Heart left ventricle (tissue), 16 donors: ENCODE results near the gene KCNMA1. TPM values are rescaled to one million over a fixed set of nuclear protein-coding genes. Genes with fewer than 3 reads are reported as not detected.

Experiments
- ATAC-seq, 4 donors: fragments of 200-7000 bp; cut with Tn5 transposase; one replicate each; pipeline ENCODE4 v1.9.1; 2020 to 2022; ENCODE audit warnings: moderate library complexity in 4 of 4, mild to moderate bottlenecking in 3 of 4, moderate number of reproducible peaks in 1 of 4
- DNase-seq, 5 donors: peaks; one replicate each; pipeline ENCODE4 v3.0.0-alpha.2; 2020
- H3K27ac ChIP-seq, 12 donors: fragments of 200-600 bp; sonication (generic) in 4 of 12; one replicate each; pipeline versions ENCODE4 v1.5.0 to v1.8.0; 2016 to 2022; ENCODE audit warnings: mild to moderate bottlenecking in 2 of 12
- H3K27me3 ChIP-seq, 9 donors: fragments of 200-600 bp; sonication (generic) in 2 of 9; one replicate each; pipeline versions ENCODE4 v1.5.1 to v1.8.0; 2016 to 2022; ENCODE audit warnings: mild to moderate bottlenecking in 3 of 9
- H3K36me3 ChIP-seq, 9 donors: fragments of 200-600 bp; sonication (generic) in 2 of 9; one replicate each; pipeline versions ENCODE4 v1.5.0 to v1.8.0; 2018 to 2022; ENCODE audit warnings: mild to moderate bottlenecking in 2 of 9
- H3K4me1 ChIP-seq, 12 donors: fragments of 200-600 bp; sonication (generic) in 4 of 12; one replicate each; pipeline versions ENCODE4 v1.5.0 to v1.8.0; 2016 to 2022; ENCODE audit warnings: mild to moderate bottlenecking in 3 of 12
- H3K4me3 ChIP-seq, 12 donors: fragments of 200-600 bp; sonication (generic) in 4 of 12; one replicate each; pipeline versions ENCODE4 v1.5.0 to v1.8.0; 2017 to 2022; ENCODE audit warnings: mild to moderate bottlenecking in 9 of 12, moderate library complexity in 4 of 12
- H3K9me3 ChIP-seq, 12 donors: fragments of 200-600 bp; sonication (generic) in 4 of 12; one replicate each; pipeline versions ENCODE4 v1.5.0 to v1.8.0; 2016 to 2022; ENCODE audit warnings: mild to moderate bottlenecking in 1 of 12
- POLR2A ChIP-seq, 2 donors: fragments of 450-650 bp; IDR thresholded peaks; one replicate each; pipeline ENCODE4 v1.6.1; 2017; ENCODE audit warnings: antibody characterized with exemption in 2 of 2, mild to moderate bottlenecking in 2 of 2, moderate library complexity in 2 of 2
- WGBS, 4 donors: extraction: QIAGEN DNeasy Blood & Tissue Kit in 2 of 4; methylation state at CpG; one replicate each; pipeline versions ENCODE4 v1.1.5 to v1.1.7; 2013 to 2018; 5-methylcytosine and 5-hydroxymethylcytosine counted together
- intact Hi-C, 10 donors: fragments of 100-400 bp; cut with DNase I; formaldehyde crosslinking; loops; one replicate each; pipeline versions ENCODE4 v1.11.1 to v1.14.2; 2022
- polyA plus RNA-seq, 2 donors: library from polyadenylated mRNA; stranded (reverse); fragments of 200-250 nt; gene quantifications; one replicate each; pipeline ENCODE4 v1.2.3, GENCODE V29; 2013
- total RNA-seq, 9 donors: library from RNA; depleted of rRNA in 2 of 9; stranded (reverse); fragments of >200 nt in 2 of 9; fragmentation: NEBNext Ultra II Directional in 3 of 9; extraction: Animal tissue kit (Norgen Biotek cat#: 25700) in 3 of 9; gene quantifications; one replicate each; pipeline versions ENCODE4 v1.1.0 to v1.2.4, GENCODE V29; 2016 to 2023
- TF ChIP-seq, protein P1 (sequence below), 12 donors: fragments of 200-600 bp; sonication (generic) in 4 of 12; IDR thresholded peaks; one replicate each; pipeline versions ENCODE4 v1.5.0 to v1.8.0; 2018 to 2022; ENCODE audit warnings: antibody characterized with exemption in 12 of 12, mild to moderate bottlenecking in 5 of 12
- donor health status: ischemic (EF 13 %, LVEDD 7.1; RV severe dilation, severe dysfunction).
- donor health status: healthy with polysubstance abuse.
- donor health status: DM: no; HTN: yes; CAD: no.
- donor health status: DM: no; HTN: no; CAD: no.
- donor health status: ischemic (EF 25% LVEDD 6.9; RV normal size, moderate dysfunction).
- donor health status: ischemic (EF 25% LVEDD 5.7; RV mildly dilated, moderate dysfunction).
- donor health status: healthy.
- donor health status: DM: yes; HTN: yes; CAD: no.
- donor health status: ischemic (EF 35%, LVEDD 5.7; RV mildly dilated, moderate dysfunction).
- donor health status: nonischemic (EF 11% LVEDD 7.7; RV severe dilation, severe dysfunction).
- donor health status: DM: yes; HTN: yes; CAD: no.
- donor health status: PGD.
- donor health status: ischemic (EF 29% LVEDD 5.4; RV normal size, mild dysfunction).
- donor health status: nonischemic (EF 23%, LVEDD 6.1; RV moderate dilation, normal function).

Gene KCNMA1
- total and polyA plus RNA-seq, 11 donors, result 0.39 to 8.7 (median 1.7) TPM

DNA sequence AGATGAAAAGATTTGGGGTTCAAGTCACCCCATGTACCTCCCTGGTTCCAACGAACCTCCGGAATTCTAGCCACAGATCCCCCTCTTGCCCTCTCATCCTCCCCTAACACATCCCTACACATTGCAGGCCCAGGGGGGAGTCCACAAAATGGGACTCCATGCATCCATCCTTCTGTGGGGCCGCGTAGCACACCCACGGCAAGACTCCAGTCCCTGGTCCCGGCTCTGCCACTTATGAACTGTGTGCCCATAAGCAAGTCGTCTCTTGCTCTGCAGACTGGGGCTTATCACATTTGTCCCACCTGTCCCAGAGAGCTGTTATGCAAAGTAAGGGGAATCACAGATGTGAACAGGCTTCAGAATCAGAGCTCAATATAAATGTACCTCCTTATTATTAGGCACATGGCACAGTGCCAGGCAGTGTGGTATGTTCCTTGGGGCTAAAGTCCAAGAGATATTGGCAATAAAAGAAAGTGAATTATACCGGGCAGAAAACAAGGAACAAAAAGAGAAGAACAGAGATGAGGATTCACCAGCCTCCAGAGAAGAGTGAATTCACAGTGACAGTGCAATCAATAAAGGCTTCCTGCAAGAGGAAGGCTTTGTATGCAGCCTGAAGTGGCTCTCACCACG is 73.9 kb downstream of the KCNMA1 start:
- TF ChIP-seq, protein P1, sequence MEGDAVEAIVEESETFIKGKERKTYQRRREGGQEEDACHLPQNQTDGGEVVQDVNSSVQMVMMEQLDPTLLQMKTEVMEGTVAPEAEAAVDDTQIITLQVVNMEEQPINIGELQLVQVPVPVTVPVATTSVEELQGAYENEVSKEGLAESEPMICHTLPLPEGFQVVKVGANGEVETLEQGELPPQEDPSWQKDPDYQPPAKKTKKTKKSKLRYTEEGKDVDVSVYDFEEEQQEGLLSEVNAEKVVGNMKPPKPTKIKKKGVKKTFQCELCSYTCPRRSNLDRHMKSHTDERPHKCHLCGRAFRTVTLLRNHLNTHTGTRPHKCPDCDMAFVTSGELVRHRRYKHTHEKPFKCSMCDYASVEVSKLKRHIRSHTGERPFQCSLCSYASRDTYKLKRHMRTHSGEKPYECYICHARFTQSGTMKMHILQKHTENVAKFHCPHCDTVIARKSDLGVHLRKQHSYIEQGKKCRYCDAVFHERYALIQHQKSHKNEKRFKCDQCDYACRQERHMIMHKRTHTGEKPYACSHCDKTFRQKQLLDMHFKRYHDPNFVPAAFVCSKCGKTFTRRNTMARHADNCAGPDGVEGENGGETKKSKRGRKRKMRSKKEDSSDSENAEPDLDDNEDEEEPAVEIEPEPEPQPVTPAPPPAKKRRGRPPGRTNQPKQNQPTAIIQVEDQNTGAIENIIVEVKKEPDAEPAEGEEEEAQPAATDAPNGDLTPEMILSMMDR (IDR thresholded peaks at IDR 0.05), result no peak
- Histone ChIP-seq H3K9me3 (no peaks in the 10 kb centered on the region), H3K4me3 (no peak overlapping the region), H3K36me3 (no peaks in the 10 kb centered on the region), H3K27ac (peak overlapping the region in 1 of 12 donors; percentile 54), H3K4me1 (peaks cover 0 to 4% (median 0%) of the 10 kb centered on the region in 12 donors), H3K27me3 (peaks cover 0 to 33% (median 8%) of the 10 kb centered on the region in 9 donors)
- DNase-seq (no peak), ATAC-seq (no peak)
- 76 to 86% (median 83%) methylated on average over 9 of the region's 9 CpGs for WGBS, 4 donors
- intact Hi-C loops, result no loop called here

DNA sequence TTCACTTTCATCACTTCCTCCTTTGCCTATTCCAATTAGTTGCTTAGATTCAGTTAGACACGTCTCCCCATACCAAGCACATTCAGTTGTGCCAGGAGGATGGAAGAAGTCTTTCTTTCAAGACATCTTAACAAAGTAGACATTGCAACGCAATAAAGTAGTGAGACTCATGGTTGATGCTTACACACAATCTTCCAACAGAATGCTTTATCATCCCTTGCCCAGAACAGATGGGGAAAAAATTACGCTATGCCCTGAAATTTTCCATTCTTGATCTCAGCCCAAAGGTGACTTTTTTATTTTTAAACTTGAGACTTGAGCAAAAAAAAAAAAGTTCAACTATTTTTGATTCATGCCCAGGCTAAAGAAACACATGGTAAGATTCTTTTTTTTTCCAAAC is 74.9 kb downstream of the KCNMA1 start:
- Histone ChIP-seq H3K27me3 (peaks cover 0 to 33% (median 8%) of the 10 kb centered on the region in 9 donors), H3K27ac (peak overlapping the region in 1 of 12 donors; percentile 64), H3K9me3 (no peaks in the 10 kb centered on the region), H3K4me3 (no peak overlapping the region), H3K36me3 (no peaks in the 10 kb centered on the region), H3K4me1 (peaks cover 0 to 4% (median 0%) of the 10 kb centered on the region in 12 donors)
- TF ChIP-seq, protein P1 (IDR thresholded peaks at IDR 0.05), result no peak
- TF ChIP-seq POLR2A (IDR thresholded peaks at IDR 0.05), result no peak
- DNase-seq, result no peak
- intact Hi-C loops, result no loop called here
- 38 to 80% (median 46%) methylated on average over 3 of the region's 3 CpGs for WGBS, 4 donors
- ATAC-seq, result no peak

DNA sequence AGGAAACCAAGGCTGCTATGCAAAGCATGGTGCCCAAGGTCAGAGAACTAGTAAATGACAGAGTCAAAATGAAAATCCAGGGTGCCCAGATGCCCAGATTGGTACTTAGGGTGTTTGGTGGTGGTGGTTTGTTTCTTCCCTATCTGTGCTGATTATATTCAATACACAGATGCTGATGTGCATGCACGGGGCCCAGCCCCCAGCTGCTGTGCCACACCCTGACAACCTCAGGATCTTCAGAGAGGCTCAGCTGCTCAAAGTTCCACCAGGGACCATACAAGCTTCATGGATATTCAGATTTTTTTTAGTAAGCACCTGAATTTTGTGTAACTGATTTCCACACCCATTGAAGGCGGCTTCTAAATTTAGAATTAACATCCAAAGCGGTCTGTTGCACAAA is 75.6 kb downstream of the KCNMA1 start:
- H3K9me3 ChIP-seq, result no peaks in the 10 kb centered on the region
- 71 to 88% (median 85%) methylated on average over 3 of the region's 3 CpGs for WGBS, 4 donors
- DNase-seq, result no peak
- H3K27me3 ChIP-seq, result peaks cover 0 to 30% (median 8%) of the 10 kb centered on the region in 9 donors
- H3K36me3 ChIP-seq, result no peaks in the 10 kb centered on the region
- ATAC-seq, result no peak
- peak overlapping the region in 1 of 12 donors; percentile 64 for H3K27ac ChIP-seq
- no peak for TF ChIP-seq POLR2A (IDR thresholded peaks at IDR 0.05)
- TF ChIP-seq, protein P1 (IDR thresholded peaks at IDR 0.05), result no peak
- intact Hi-C loops, result no loop called here
- no peak overlapping the region for H3K4me3 ChIP-seq
- H3K4me1 ChIP-seq, result peaks cover 0 to 4% (median 0%) of the 10 kb centered on the region in 12 donors

DNA sequence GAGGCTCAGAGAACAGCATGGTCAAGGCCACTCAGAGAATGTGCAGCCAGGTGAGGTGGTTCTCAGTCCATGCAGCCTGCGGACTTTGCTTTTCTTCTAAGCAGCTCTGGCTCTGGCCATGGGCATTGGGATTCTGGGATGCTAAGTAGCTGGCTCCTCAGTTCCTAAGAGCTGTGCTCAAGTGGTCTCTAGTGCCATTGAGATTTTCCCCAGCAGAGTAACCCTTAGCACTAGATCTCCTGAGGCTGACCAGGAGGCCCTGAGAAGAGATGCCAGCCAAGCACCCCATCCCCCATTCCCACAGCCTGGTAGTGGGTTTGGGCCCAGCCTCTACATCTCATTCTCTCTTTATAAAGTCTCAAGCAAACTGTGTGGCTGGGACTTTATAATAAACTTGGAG is 77.1 kb downstream of the KCNMA1 start:
- 86 to 93% (median 90%) methylated on average over 1 of the region's 1 CpG for WGBS, 4 donors
- Histone ChIP-seq H3K9me3 (no peaks in the 10 kb centered on the region), H3K4me3 (no peak overlapping the region), H3K27me3 (peaks cover 0 to 16% (median 4%) of the 10 kb centered on the region in 9 donors), H3K36me3 (no peaks in the 10 kb centered on the region), H3K27ac (peak overlapping the region in 1 of 12 donors; percentile 64), H3K4me1 (peaks cover 0 to 7% (median 0%) of the 10 kb centered on the region in 12 donors)
- DNase-seq (no peak), ATAC-seq (no peak)
- intact Hi-C loops, result no loop called here
- no peak for TF ChIP-seq POLR2A (IDR thresholded peaks at IDR 0.05)
- TF ChIP-seq, protein P1 (IDR thresholded peaks at IDR 0.05), result no peak
